ENCODE measurements around the gene SRPK3.

Gene SRPK3

GRCh38 chrX:153803211-153804099, 22.6 kb downstream of the SRPK3 start:
- TF ChIP-seq RAD21 (IDR thresholded peaks at IDR 0.05; ENCODE audit: low read depth) = no peak
- no peak for TF ChIP-seq TCF12 (IDR thresholded peaks at IDR 0.05; ENCODE audit: low read depth)
- TF ChIP-seq FOXM1 (IDR thresholded peaks at IDR 0.05; ENCODE audit: borderline replicate concordance, low read depth) = no peak
- TF ChIP-seq CREB1 (IDR thresholded peaks at IDR 0.05; ENCODE audit: low read depth) = no peak
- no peak for TF ChIP-seq YY1 (IDR thresholded peaks at IDR 0.05; ENCODE audit: low read depth)
- no peak for TF ChIP-seq TAF1 (IDR thresholded peaks at IDR 0.05; ENCODE audit: low read depth)
- no peak for TF ChIP-seq EGR1 (IDR thresholded peaks at IDR 0.05)

- TF ChIP-seq CREB1 (IDR thresholded peaks at IDR 0.05; ENCODE audit: low read depth) (no peak), FOXM1 (IDR thresholded peaks at IDR 0.05; ENCODE audit: borderline replicate concordance, low read depth) (no peak), NFIC (IDR thresholded peaks at IDR 0.05) (no peak), ZBTB7A (IDR thresholded peaks at IDR 0.05; ENCODE audit: low read depth) (no peak), TAF1 (IDR thresholded peaks at IDR 0.05; ENCODE audit: low read depth) (no peak), MAX (IDR thresholded peaks at IDR 0.05) (no peak), EGR1 (IDR thresholded peaks at IDR 0.05) (no peak), YY1 (IDR thresholded peaks at IDR 0.05; ENCODE audit: low read depth) (no peak), CEBPB (IDR thresholded peaks at IDR 0.05) (no peak), USF1 (IDR thresholded peaks at IDR 0.05) (no peak), TEAD4 (IDR thresholded peaks at IDR 0.05) (no peak)
Measured at GRCh38 chrX:153804100-153804595, 23.3 kb downstream of the SRPK3 start.

- TF ChIP-seq REST (IDR thresholded peaks at IDR 0.05; ENCODE audit: low read depth) (no peak), MAX (IDR thresholded peaks at IDR 0.05) (no peak), CREB1 (IDR thresholded peaks at IDR 0.05; ENCODE audit: low read depth) (no peak), YY1 (IDR thresholded peaks at IDR 0.05; ENCODE audit: low read depth) (no peak), USF1 (IDR thresholded peaks at IDR 0.05) (no peak), ZBTB7A (IDR thresholded peaks at IDR 0.05; ENCODE audit: low read depth) (no peak), NFIC (IDR thresholded peaks at IDR 0.05) (no peak), CEBPB (IDR thresholded peaks at IDR 0.05) (no peak), EGR1 (IDR thresholded peaks at IDR 0.05) (no peak), EP300 (IDR thresholded peaks at IDR 0.05; ENCODE audit: borderline replicate concordance) (no peak)
Measured at GRCh38 chrX:153804621-153805020, 23.8 kb downstream of the SRPK3 start.

GRCh38 chrX:153805436-153805835, 24.6 kb downstream of the SRPK3 start:
- TF ChIP-seq EP300 (IDR thresholded peaks at IDR 0.05; ENCODE audit: borderline replicate concordance) (no peak), RAD21 (IDR thresholded peaks at IDR 0.05; ENCODE audit: low read depth) (no peak), TAF1 (IDR thresholded peaks at IDR 0.05; ENCODE audit: low read depth) (no peak), EGR1 (IDR thresholded peaks at IDR 0.05) (no peak)

- no peak for TF ChIP-seq FOXM1 (IDR thresholded peaks at IDR 0.05; ENCODE audit: borderline replicate concordance, low read depth)
- TF ChIP-seq TAF1 (IDR thresholded peaks at IDR 0.05; ENCODE audit: low read depth) = no peak
- TF ChIP-seq RAD21 (IDR thresholded peaks at IDR 0.05; ENCODE audit: low read depth) = no peak
- TF ChIP-seq NFIC (IDR thresholded peaks at IDR 0.05) = no peak
- no peak for TF ChIP-seq TEAD4 (IDR thresholded peaks at IDR 0.05)
- TF ChIP-seq CREB1 (IDR thresholded peaks at IDR 0.05; ENCODE audit: low read depth) = no peak
- no peak for TF ChIP-seq REST (IDR thresholded peaks at IDR 0.05; ENCODE audit: low read depth)
- no peak for TF ChIP-seq EP300 (IDR thresholded peaks at IDR 0.05; ENCODE audit: borderline replicate concordance)
Measured at GRCh38 chrX:153806999-153807575, 26.2 kb downstream of the SRPK3 start.

GRCh38 chrX:153807976-153808375, 27.1 kb downstream of the SRPK3 start:
- TF ChIP-seq NFIC (IDR thresholded peaks at IDR 0.05) (no peak), ZBTB7A (IDR thresholded peaks at IDR 0.05; ENCODE audit: low read depth) (no peak), REST (IDR thresholded peaks at IDR 0.05; ENCODE audit: low read depth) (no peak), MAX (IDR thresholded peaks at IDR 0.05) (no peak), CEBPB (IDR thresholded peaks at IDR 0.05) (no peak), YY1 (IDR thresholded peaks at IDR 0.05; ENCODE audit: low read depth) (no peak)
